ENCODE results near the gene SLC25A6.
"Not testable (repeated sequence)": the region's sequence is repeated elsewhere in the genome, so short reads cannot be mapped to it uniquely, and the experiment has no call there.

SLC25A6 gene

GRCh38 chrX:1355131-1356046 lies 36.5 kb downstream of the SLC25A6 start:
- DNase-seq (ENCODE audit: low read depth in 1 of 2, low spot score in 1 of 2), result no peak

GRCh38 chrX:1354036-1355019 lies 37.6 kb downstream of the SLC25A6 start:
- DNase-seq (ENCODE audit: low read depth in 1 of 2, low spot score in 1 of 2), result no peak

- DNase-seq (ENCODE audit: low read depth in 1 of 2, low spot score in 1 of 2), result no peak
Measured at GRCh38 chrX:1351981-1352714, 39.8 kb downstream of the SLC25A6 start.

- not testable (repeated sequence) for DNase-seq (ENCODE audit: low read depth in 1 of 2, low spot score in 1 of 2)
Measured at GRCh38 chrX:1349606-1350005, 42.3 kb downstream of the SLC25A6 start.

GRCh38 chrX:1341545-1342184 lies 50.2 kb downstream of the SLC25A6 start:
- DNase-seq (ENCODE audit: low read depth in 1 of 2, low spot score in 1 of 2), result no peak

- no peak for DNase-seq (ENCODE audit: low read depth in 1 of 2, low spot score in 1 of 2)
Measured at GRCh38 chrX:1336948-1337779, 54.7 kb downstream of the SLC25A6 start.

GRCh38 chrX:1336331-1336943 lies 55.5 kb downstream of the SLC25A6 start, which contains the start of gene IL3RA:
Gene IL3RA, plus strand, starts transcription at chrX:1336785. Its CDS starts 4,981 bp downstream, at chrX:1341766.
- no peak for DNase-seq (ENCODE audit: low read depth in 1 of 2, low spot score in 1 of 2)

Data from stimulated activated CD4-positive, alpha-beta T cell treated with anti-CD3 and anti-CD28 coated beads, Interleukin-15, amount 100 ng/mL, for 1 hour (primary cell).